H1 (cell line): ENCODE data around the gene MPZL3. TPM values are rescaled to one million over a fixed set of nuclear protein-coding genes. Genes with fewer than 3 reads are reported as not detected.

Experiments used
- SIX5 ChIP-seq: IDR thresholded peaks from 2 replicates; pipeline ENCODE4 v1.6.1; 2011; ENCODE audit warnings: mild to moderate bottlenecking, low read depth, low read length
- SUZ12 ChIP-seq: fragments of 200-600 bp; sonication (generic); IDR thresholded peaks from 2 replicates; pipeline ENCODE4 v1.6.1; 2012; ENCODE audit warnings: mild to moderate bottlenecking, inconsistent platforms, low read length, moderate library complexity, mixed read lengths
- polyA plus RNA-seq, 7 experiments: library from polyadenylated mRNA; depleted of rRNA in 3 of 7; stranded (reverse) in 5 of 7; unstranded in 2 of 7; fragments of >200 nt in 5 of 7; fragments of 200-250 nt in 2 of 7; gene quantifications; 1 replicate in 5 of 7; 2 replicates in 1 of 7; 4 replicates in 1 of 7; pipeline versions ENCODE4 v1.2.1 to v1.2.3, GENCODE V29; 2011 to 2013; ENCODE audit warnings: missing spikeins in 2 of 7, mixed read lengths in 2 of 7
- total RNA-seq: library from RNA; stranded (reverse); fragmentation: NEBNext Ultra II Directional; extraction: Animal tissue kit (Norgen Biotek cat#: 25700); gene quantifications from 2 replicates; pipeline ENCODE4 v1.2.1, GENCODE V29; 2021

MPZL3 gene
- total and polyA plus RNA-seq, 2 of the 8 experiments (the other 6 are each of a cell fraction or from before 2014, with no cell fraction given): 1.1 to 3.9 TPM

DNA sequence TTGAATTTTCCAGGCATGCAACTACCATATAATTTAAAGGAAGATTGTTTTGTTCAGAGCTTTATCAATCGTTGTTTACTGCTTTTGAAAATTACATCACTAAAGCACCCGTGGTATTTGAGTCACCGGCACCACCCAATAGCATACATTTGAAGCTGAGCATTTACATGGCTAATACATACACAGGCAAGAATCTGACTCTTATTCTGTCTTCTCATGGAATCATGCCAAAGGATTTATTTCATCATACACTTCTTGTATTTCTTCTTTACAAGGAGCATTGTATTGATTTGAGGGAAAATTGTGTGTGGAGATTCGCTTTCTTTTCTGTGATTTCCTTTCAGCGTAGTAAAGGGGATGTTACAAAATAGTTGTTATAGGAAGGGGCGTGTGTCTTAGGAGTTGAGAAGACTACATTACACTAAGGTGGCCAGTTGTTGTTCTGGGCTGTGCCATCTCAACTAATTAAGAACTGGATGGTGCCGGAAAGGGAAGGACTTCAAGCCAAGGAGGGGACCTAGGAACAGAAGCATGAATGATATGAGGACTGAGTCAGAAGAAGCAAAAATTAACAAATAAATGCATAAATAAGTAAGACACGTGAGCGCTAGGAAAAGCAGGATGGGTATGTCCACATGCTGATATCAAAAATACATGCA lies 39.4 kb upstream of the MPZL3 start (continued):
- TF ChIP-seq SIX5 (no peak), SUZ12 (no peak)
